ENCODE data around the gene RAB44.

RAB44 gene

GRCh38 chr6:36751833-36752186, 54.2 kb downstream of the RAB44 start:
- DNase-seq (ENCODE audit: extremely low read depth, low read depth): no peak
- TF ChIP-seq CTCF (IDR thresholded peaks at IDR 0.05; ENCODE audit: low read depth, low read length): no peak

- no peak for DNase-seq (ENCODE audit: extremely low read depth, low read depth)
- no peak for TF ChIP-seq CTCF (IDR thresholded peaks at IDR 0.05; ENCODE audit: low read depth, low read length)
Measured at GRCh38 chr6:36752187-36752885, 54.7 kb downstream of the RAB44 start.

- DNase-seq (ENCODE audit: extremely low read depth, low read depth): no peak
Measured at GRCh38 chr6:36752886-36753506, 55.4 kb downstream of the RAB44 start.

GRCh38 chr6:36753671-36754405, 56.2 kb downstream of the RAB44 start:
- no peak for TF ChIP-seq CTCF (IDR thresholded peaks at IDR 0.05; ENCODE audit: low read depth, low read length)
- DNase-seq (ENCODE audit: extremely low read depth, low read depth): no peak

More at GRCh38 chr6:36752886-36753506, 55.4 kb downstream of the RAB44 start:
- TF ChIP-seq CTCF (IDR thresholded peaks at IDR 0.05; ENCODE audit: low read depth, low read length): no peak

- TF ChIP-seq CTCF (IDR thresholded peaks at IDR 0.05; ENCODE audit: low read depth, low read length): no peak
- no peak for DNase-seq (ENCODE audit: extremely low read depth, low read depth)
Measured at GRCh38 chr6:36754582-36755434, 57.2 kb downstream of the RAB44 start.

- DNase-seq (ENCODE audit: extremely low read depth, low read depth): no peak
- no peak for TF ChIP-seq CTCF (IDR thresholded peaks at IDR 0.05; ENCODE audit: low read depth, low read length)
Measured at GRCh38 chr6:36755435-36756348, 58.1 kb downstream of the RAB44 start.
